Measurements from ENCODE around the gene ATP8B1. TPM values are rescaled to one million over a fixed set of nuclear protein-coding genes. Genes with fewer than 3 reads are reported as not detected.

ATP8B1 gene
- total RNA-seq, 1 experiment from 2014 or later: 1.1 TPM

GRCh38 chr18:57747809-57748680 is 55.1 kb downstream of the ATP8B1 start:
- Histone ChIP-seq H3K9me3 (ENCODE audit: control insufficient read depth, low read depth, low read length) (no peaks in the 10 kb centered on the region), H3K79me2 (ENCODE audit: insufficient read depth, low read length) (no peaks in the 10 kb centered on the region), H2BK12ac (ENCODE audit: insufficient read length, low read depth, low read length) (no peak overlapping the region), H2BK5ac (ENCODE audit: insufficient read length, low read length) (no peak overlapping the region), H3K23ac (ENCODE audit: insufficient read length, low read depth, low read length) (no peak overlapping the region), H3K4me2 (ENCODE audit: insufficient read depth, insufficient read length, low read length) (no peak overlapping the region), H2AFZ (ENCODE audit: low read length) (no peak overlapping the region), H3K9ac (ENCODE audit: extremely low read depth, insufficient read length, low read length) (no peak overlapping the region), H3K4ac (ENCODE audit: low read depth, low read length) (no peak overlapping the region), H2BK15ac (ENCODE audit: low read depth, low read length) (no peak overlapping the region), H3K23me2 (ENCODE audit: insufficient read length, low read depth, low read length, poor library complexity, severe bottlenecking) (no peaks in the 10 kb centered on the region), H2BK120ac (ENCODE audit: low read depth, low read length, poor library complexity, severe bottlenecking) (no peak overlapping the region), H2AK5ac (ENCODE audit: insufficient read length, low read length) (no peak overlapping the region), H3K18ac (ENCODE audit: insufficient read length, low read depth, low read length) (no peak overlapping the region), H4K20me1 (ENCODE audit: control insufficient read depth, insufficient read depth, insufficient read length) (no peaks in the 10 kb centered on the region), H4K8ac (replicated peaks; ENCODE audit: insufficient read length, low read depth, low read length) (no peak overlapping the region), H3K27me3 (ENCODE audit: insufficient read depth, low read length) (no peaks in the 10 kb centered on the region), H2BK20ac (ENCODE audit: low read depth, low read length, poor library complexity, severe bottlenecking) (no peak overlapping the region), H3T11ph (ENCODE audit: low read length) (no peak overlapping the region), H3K56ac (ENCODE audit: insufficient read length, low read depth, low read length) (no peak overlapping the region), H4K91ac (ENCODE audit: insufficient read length, low read depth, low read length) (no peak overlapping the region), H3K79me1 (ENCODE audit: insufficient read depth, low read depth, low read length, poor library complexity, severe bottlenecking) (no peaks in the 10 kb centered on the region), H3K27ac (ENCODE audit: insufficient read length, low read depth, low read length) (no peak overlapping the region), H3K4me1 (ENCODE audit: insufficient read depth, low read length) (no peaks in the 10 kb centered on the region; the same call in 1 of the 2 replicates), H3K14ac (ENCODE audit: insufficient read depth, low read length) (no peak overlapping the region; the same call in 1 of the 2 replicates), H4K5ac (ENCODE audit: insufficient read length, low read depth, low read length) (no peak overlapping the region)
- no peak for DNase-seq
- WGBS (ENCODE audit: extremely low coverage, insufficient read length, low lambda C conversion rate): no CpG with 5 or more reads among the region's 5 CpGs
- Mint-ChIP-seq H3K27me3 (ENCODE audit: low read depth) (no peaks in the 10 kb centered on the region), H3K36me3 (ENCODE audit: insufficient read depth in 1 of 3, low read depth in 3 of 3) (no peaks in the 10 kb centered on the region; a peak in 1 of 7 replicates), H3K27ac (no peak overlapping the region; a peak in 1 of 7 replicates), H3K4me1 (peaks cover 32 to 33% of the 10 kb centered on the region in 2 experiments), H3K9me3 (no peaks in the 10 kb centered on the region), H3K4me3 (no peak overlapping the region)
- TF ChIP-seq, protein P1, sequence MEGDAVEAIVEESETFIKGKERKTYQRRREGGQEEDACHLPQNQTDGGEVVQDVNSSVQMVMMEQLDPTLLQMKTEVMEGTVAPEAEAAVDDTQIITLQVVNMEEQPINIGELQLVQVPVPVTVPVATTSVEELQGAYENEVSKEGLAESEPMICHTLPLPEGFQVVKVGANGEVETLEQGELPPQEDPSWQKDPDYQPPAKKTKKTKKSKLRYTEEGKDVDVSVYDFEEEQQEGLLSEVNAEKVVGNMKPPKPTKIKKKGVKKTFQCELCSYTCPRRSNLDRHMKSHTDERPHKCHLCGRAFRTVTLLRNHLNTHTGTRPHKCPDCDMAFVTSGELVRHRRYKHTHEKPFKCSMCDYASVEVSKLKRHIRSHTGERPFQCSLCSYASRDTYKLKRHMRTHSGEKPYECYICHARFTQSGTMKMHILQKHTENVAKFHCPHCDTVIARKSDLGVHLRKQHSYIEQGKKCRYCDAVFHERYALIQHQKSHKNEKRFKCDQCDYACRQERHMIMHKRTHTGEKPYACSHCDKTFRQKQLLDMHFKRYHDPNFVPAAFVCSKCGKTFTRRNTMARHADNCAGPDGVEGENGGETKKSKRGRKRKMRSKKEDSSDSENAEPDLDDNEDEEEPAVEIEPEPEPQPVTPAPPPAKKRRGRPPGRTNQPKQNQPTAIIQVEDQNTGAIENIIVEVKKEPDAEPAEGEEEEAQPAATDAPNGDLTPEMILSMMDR (conservative IDR thresholded peaks at IDR 0.05): no peak

All from H9 (cell line).